Measurements from ENCODE around the gene IL1RN.
A peak's percentile ranks its signal among the peaks of the same experiment; 100 is the strongest.

Gene IL1RN

DNA sequence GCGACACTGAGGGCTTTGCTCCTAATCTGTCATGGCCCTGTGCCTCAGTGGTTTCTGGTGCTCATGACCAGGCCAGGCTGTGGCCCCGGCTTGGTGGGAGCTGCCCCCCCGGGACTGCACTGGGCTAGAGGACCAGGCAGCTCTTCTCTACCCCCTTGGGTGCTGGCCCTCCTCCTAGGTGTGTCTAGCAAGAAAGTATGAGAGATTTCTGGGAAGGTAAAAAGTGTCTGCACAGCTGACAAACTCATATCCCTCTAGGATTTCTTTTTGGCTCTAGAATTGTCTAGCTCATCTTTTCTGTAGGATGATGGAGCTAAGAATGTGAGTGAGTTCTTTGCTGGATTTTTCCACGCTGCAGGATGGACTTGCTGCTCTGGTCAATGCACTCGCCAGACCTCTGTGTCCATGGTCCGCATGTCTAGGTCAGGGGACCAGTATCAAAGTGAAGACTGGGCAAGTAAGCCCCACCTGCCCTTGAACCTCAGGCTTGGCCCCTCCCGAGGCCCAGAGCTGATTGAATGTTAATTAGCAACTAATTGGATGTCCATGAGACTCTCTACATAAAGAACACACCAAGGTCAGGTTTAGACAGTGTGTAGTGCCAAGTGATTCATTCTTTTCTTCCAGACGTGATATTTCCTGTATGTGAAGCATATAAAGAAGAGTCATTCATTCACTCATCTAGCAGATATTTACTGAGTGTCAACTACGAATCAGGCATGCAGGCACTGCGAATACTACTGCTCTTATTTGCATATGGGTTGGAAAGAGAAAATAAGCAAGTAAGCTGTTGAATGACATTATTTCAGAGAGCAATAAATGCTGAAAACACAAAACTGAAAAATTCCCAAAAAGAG, 30.7 kb downstream of the IL1RN start:
- no peak for DNase-seq

DNA sequence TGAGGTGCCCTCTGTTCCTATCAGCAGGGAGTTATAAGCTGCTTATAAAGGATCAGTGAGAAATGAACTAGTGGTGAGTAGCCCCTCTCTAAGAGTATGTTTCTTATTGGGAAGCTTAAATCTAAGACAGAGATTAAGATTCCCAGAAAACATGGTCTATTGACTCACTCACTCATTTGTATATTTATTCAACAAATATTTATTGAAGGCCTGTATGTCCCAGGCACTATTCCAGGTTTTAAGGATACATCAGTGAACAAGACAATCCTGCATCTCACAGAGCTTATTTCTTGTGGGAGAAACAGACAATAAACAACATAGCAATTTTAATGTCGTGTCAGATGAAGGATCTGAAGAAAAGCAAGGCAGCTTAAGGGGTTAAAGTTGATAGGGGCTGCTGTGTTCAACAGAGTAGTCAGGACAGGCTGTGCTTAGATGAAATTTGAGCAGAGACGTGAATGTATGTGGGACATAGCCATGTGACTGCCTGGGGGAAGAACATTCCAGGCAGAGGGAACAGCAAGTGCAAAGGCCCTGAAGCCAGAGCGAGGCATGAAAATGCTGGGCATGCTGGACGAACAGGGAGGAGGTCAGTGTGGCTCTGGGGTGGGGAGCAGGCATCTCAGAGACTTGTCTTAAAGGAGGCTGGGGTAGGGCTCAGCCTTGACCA, 31.6 kb downstream of the IL1RN start:
- DNase-seq, result no peak

DNA sequence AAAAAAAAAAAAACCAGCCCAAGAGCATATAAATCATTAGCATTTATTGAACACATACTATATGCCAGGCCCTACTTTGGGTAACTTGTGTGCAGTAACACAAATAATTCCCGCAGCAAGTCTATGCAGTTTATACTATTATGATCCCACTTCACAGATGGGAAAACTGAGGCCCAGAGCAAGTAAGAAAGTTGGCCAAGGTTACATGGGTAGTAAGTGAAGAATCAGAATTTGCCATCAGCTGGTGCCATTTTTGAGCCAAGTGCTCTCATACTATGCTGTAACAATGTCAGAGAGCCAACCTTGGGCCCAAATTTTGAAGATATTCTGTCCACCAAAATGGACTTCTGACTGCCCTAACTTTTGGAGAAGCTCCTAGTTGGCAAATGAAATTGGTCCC, 32.9 kb downstream of the IL1RN start:
- DNase-seq, result no peak

DNA sequence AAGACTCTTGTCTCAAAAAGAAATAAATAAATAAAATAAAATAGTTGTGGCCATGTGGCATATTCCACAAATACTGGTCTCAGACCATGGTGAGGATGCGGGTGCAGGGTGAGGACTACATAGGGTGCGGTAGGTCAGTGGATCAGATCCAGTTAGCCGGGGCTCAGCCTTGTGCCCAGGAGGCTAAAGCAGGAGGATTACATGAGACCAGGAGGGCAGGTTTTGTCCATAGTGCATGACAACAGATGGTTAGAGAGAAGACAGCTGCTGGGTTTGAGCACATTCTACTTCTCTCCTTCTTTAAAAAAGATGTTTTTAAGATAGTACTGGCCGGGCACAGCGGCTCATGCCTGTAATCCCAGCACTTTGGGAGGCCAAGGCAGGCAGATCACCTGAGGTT, 33.6 kb downstream of the IL1RN start:
- no peak for DNase-seq

DNA sequence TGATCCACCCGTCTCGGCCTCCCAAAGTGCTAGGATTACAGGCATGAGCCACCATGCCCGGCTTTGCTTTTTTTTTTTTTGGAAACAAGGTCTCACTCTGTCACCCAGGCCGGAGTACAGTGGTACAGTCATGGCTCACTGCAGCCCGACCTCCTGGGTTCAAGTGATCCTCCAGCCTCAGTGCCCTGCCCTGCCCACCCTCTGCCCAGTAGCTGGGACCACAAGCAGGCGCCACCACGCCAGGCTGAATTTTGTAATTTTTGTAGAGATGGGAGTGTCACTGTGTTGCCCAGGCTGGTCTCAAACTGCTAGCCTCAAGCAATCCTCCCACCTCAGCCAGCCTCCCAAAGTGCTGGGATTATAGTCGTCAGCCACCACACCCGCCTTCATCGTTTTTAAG, 34.8 kb downstream of the IL1RN start:
- no peak for DNase-seq

DNA sequence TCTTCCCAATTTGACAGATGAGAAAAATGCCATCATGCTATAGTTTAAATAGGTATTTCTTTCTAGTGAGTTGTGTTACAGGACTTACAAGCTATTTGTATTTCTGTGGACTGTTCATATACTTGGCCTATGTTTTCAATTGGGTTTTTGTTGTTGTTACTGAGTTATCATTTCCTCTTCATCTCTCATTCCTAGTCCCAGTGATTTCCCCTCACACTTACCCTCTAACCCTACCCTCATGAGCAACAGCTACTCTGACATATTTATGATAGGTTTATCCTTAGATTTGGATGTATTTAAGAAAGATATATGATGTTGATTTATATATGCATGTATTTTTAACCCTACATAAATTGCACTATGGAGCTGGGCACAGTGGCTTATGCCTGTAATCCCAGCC, 35.5 kb downstream of the IL1RN start:
- DNase-seq, result no peak

DNA sequence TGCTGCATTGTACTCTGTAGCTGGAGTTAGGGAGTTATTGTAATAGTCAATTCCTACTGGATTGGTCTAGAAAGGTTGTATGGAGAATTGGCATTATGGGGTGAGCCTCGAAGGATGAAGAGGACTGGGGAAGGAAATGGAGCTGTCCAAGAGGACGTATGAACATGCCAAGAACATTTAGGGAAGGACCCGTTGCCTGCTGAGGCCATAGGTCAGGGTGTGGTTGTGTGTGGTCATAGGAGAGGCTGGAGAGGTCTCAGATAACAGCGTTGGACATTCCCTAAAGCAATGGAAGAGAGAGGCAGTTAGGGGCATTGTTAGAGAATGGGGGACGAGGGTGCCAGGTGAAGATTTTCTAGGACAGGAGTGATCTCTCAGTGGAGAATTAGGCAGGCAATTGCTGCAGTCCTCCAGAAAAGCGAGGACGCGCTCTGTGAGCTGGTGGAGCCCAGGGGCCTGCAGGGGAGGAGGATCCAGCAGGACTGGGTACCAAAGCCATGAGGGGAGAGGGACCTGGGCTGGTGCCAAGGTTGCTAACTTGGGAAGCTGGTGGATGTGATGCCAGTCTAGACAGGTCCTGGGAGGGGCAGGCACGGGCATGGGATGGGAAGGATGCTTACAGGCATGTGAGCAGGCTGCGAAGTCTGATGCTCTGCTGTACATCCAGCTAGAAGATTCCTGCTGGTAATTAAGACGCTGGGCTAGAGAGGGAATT, 37.0 kb downstream of the IL1RN start:
- no peak for DNase-seq

DNA sequence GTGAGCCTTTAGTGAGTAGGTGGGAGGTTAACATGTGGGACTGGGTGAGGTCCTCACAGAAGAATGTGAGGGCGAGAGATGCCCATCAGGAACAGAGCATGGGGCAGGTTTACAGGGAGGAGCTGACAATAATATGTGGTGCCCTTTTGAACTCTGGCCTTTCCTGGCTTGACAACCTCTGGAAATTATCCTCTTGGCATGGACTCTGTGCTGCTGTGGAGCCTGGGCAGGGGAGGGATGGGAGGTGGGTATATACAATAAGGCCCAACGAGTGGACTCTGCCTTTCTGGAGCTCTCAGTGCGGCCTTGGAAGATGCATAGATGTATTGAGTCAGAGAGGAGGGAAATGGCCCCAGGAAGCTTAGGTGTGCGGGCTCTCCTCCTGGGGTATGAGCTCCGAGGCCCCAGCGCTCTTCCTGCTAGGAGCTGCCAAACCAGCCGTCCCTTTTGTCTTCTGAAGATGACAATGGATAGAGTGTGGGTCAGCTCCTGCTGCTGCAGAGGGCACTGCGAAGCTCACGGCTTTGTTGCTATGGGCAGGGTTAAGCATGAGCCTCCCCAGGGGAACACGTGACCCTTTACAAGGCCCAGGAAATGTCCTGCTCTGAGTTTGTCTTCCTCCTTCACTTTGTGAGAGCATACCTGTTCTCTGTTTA, 37.7 kb downstream of the IL1RN start:
- DNase-seq, result no peak

DNA sequence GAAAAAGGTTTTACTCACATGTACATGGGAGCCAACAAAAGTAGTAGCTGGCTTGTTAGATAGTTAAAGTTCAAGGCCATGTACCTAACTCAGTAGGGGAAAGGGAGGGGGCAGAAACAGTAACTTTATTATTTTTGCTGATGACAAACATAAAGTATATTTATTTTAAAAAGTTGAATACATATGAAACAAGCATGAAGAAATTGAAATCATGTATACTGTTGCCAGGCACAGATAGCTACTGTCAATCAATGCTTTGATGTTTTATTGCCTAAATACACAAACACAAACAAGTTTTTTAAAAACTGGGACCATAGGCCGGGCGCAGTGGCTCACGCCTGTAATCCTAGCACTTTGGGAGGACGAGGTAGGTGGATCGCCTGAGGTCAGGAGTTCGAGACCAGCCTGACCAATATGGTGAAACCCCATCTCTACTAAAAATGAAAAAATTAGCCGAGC, 38.8 kb downstream of the IL1RN start:
- no peak for DNase-seq

DNA sequence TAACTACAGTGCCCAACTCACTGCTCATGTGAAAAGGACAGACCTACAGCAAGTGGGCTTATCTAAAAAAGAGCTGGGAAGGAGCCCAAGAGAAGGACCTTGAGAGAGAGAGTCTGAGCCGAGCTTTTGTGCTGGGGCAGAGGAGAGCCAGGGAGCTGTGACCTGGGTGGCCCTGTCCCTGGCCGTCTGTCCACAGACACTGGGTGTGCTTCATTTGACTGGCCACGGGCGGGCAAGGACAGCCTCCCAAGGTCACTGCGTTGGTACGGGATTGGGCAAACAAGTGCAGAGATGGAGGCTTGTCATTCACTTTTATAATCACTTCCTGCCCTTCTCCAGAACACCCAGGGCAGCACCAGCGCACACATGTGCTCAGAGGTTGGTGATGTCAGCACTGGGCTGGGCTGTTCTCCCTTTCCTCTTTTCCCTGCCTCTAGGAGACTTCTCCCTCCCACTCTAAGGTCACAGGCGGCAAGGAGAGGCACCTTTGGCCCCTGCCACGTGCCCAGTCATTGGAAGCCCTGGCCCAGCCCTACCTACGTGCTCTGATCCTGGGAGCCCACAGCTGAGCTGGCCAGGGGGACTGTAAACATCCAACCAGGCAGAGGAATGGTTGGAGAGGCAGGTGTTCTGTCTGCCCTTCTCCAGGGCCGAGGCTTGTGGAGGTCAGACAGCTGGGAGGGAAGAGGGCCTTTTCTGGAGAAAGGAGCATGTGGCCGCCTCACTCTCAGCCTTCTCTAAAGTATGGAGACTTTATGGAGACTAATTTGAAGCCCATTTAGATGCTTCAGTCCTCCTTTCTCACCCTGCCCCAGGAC, 39.9 kb downstream of the IL1RN start:
- peak; percentile 25 for DNase-seq

DNA sequence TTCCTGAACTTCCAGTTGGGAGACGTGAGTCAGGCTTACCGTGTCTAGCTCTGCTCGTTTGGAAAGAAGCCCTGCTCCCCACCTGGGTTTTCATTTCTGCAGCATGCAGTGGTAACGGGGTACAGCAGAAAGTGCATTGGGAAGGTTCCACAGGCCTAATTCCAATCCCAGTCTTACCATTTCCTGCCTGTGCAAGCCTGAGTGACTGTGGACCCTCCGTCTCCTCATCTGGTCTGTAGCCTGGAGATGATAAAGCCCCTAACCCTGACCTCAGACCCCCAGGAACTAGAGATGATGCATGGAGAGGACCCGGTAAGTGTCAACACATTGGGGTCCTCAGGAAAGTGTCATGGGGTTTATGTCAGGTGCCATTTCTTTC, 40.6 kb downstream of the IL1RN start:
- no peak for DNase-seq

DNA sequence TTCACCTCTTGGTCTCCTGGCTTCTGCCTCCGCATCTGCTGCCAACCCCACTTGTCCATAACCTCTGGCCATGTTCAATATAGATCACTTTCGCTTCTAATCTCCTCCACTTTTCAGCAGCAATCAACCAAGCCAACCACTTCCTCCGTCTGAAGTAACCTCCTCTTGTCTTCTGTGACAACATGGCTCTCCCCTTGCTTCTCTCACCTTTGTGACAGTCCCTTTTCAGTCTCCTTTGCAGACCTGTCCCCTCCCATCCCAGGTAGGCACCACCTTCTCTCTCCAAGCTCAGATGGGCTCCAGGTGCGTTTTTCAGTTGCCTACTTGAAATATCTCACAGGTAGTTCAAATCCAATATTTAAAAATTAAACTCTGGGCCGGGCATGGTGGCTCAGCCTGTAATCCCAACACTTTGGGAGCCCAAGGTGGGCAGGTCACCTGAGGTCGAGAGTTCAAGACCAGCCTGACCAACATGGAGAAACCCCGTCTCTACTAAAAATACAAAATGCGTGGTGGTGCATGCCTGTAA, 41.7 kb downstream of the IL1RN start:
- DNase-seq, result no peak

DNA sequence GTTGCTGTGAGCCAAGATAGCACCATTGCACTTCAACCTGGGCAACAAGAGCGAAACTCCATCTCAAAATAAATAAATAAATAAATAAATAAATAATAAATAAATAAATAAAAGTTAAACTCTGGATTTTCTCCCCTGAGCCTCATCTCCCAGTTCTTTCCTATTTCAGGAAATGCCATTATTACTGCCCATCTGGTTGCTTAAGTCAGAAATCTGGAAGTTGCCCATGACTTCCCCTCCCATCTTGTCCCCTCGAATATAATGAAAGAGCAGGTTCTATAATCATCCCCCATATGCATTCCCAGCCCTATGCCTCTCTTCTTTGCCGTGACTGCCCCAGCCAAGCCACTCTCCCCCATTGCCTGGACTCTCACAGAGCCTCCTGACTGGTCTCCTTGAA, 42.2 kb downstream of the IL1RN start:
- DNase-seq, result no peak

DNA sequence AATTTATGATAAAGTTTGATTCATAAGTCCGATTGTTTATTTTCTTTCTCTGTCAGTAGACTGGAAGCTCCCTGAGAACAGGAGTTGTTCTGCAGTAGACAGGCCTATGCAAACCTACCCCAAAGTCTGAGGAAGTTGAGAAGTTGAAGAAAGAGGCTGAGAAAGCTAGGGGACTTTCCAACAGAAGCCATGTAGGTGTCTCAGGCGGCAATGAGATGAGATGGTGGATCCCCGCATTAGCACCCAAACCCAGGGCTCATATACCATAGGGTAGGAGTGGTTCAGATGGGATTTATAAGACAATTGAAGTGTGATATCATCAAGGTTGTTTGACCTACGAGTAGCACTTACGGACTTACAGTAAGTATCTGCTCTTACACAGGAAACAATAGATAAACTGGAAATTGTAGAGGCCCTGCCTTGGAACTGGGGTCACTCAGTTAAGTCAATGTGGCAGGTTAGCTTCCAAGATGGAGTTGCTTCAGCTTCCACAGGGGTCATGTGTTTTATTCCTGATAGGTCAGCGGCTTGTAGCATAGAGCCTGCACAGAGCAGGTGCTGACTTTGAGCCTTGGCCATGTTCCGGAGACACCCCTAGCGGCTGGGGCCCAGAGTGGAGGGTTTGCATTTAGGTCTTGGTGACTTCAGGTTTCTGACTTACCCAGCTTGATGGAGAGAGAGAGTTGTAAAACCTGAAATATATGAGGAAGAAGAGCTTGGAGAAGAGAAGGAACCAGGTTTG, 44.1 kb downstream of the IL1RN start:
- DNase-seq, result no peak

DNA sequence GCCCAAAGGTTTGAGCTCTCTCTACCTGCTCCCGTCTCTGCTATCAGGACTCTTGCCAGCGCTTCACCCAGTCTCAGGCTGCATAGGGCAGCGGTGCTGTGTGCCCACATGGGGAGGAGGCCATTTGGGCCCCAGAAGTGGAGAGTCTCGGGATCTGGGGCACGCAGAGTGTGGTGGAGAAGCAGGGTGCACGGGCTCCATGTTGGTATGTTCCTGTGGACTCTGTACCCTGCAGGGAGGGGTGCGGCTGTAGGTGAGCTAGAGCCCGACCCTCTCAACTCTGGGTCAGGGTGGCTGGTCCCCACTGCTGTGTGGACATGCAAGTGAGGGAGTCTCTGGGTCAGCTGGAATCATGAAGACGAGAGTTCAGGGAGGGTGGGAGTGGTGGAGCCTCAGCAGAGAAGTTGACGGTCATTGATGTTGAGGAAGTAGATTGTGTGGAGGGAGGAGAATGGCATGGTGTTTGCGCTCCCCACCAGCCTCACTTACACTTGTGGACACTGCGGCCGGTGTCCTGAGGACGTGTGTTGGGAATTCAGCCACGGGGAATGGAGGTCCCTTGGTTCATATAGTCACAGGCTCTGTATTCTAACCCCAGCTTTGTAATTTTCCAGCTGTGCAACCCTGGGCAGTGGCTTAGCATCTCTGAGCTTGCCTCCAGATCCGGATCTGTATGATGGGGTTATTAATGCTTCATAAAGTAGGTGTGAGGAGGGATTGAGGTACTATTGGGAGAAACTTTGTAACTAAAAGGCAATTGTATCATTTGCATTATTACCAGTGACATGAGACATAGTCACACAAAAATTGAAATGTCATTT, 45.5 kb downstream of the IL1RN start:
- no peak for DNase-seq

DNA sequence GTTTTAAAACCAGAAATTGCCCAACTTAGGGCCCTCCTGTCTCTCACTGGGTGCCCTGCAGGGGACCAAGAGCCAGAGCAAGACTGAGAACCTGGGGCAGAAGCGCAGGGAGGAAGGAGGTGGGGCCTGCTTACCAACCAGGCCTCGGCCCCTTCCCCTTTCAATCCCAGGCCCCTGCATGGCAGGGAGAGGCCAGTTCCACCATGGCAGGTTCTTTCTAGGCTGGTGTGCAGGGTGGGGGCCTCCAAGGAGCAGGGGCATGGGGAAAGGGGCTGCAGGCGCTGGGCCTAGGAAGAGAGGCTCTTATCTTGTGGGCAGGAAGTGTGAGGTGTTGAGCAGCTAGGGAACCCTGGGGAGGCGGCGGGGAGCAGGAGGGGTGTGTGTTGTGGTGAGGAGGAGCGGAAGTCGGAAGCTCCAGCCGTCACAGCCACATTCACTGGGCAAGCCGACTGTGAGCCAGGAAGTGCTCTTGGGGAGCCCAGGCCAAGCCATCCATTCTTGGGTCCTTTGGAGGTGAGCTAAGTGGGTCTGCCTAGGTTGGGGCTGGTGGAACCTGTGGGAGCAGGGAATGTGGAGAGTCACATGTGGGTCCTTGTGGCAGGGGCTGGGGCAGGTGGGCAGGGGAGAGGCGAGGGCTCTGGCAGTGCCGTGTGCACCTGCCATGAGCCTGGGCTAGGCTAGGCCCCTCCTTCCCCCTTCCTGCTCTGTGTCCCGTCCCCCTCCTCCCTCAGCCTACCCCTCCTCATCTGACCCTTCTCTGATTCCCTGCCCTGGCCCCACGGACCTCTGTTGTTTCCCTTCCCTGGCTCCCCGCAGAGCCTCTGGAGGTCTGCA, 46.4 kb downstream of the IL1RN start, which contains the start of gene PSD4:
Gene PSD4 (plus strand): TSS at position 430 of the 834 bp plus-strand sequence. CDS start 8,486 bp downstream, outside the sequence.
- DNase-seq, result peak; percentile 73

DNA sequence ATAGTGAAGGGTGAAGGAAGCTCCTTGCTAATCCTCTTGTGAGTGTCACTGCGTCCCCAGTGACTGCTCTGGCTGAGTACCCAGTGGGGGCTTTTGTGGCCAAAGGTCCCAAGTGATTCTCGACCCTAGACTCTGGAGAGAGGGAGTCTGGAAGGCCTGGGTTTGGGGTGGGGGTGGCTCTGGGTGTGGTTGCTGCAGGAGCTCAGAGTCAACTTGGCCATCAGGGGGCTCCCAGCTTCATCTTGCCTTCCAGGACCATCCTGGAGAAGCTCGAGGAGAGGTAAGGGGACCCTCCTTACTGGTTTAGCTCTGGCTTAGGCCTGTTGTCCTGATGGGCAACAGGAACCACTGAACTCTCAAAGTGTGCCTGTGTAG, 47.0 kb downstream of the IL1RN start:
- DNase-seq, result no peak

DNA sequence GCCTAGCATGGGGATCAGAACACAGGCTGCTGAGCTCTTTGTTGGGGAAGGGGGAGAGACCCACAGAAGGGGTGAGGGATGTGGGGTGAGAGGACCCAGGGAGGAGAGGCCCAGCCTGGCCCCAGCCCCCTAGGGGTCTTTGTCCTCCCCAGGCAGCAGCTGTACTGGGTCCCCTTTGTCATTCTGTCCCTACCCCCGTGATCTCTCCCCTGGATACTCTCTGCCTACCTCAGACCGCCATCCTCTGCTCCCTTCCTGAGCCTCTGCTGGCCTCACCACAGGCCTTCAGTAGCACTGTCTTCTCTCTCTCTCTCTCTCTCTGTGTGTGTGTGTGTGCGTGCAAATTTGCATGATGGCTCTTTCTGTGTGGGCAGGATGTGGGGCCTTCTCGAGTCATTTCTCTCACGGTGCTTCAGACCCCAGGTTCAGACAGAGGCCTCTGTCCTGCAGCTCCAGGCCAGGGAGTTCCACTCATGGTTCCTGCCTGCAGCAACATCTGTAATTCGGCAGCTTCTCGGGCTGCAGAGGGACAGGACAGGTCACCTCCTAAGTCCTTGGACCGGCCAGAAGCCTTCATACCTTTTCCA, 47.7 kb downstream of the IL1RN start:
- no peak for DNase-seq

All from activated CD4-positive, alpha-beta T cell treated with anti-CD3 and anti-CD28 coated beads for 1 hour (primary cell).